Ovary (tissue), 3 donors: ENCODE data around the gene CD1E.

ENCODE experiments used
- CTCF ChIP-seq, 3 donors: fragments of 450-650 bp in 2 of 3; fragments of 200-600 bp in 1 of 3; IDR thresholded peaks; one replicate each; pipeline versions ENCODE4 v1.5.1 to v1.8.0; 2016 to 2022; ENCODE audit warnings: antibody characterized with exemption in 3 of 3, mild to moderate bottlenecking in 1 of 3
- POLR2A ChIP-seq: fragments of 450-650 bp; IDR thresholded peaks from one replicate; pipeline ENCODE4 v1.6.1; 2017; ENCODE audit warnings: antibody characterized with exemption, mild to moderate bottlenecking, moderate library complexity
- donor health status: DM: no; HTN: no; CAD: no.

GRCh38 chr1:158407092-158407491 lies 53.4 kb downstream of the CD1E start:
- TF ChIP-seq CTCF (IDR thresholded peaks at IDR 0.05) (no peak), POLR2A (no peak)
